Endodermal cell (in vitro differentiated cells): ENCODE measurements around the gene ADGRL3. TPM values are rescaled to one million over a fixed set of nuclear protein-coding genes. Genes with fewer than 3 reads are reported as not detected.

Source experiments
- DNase-seq: peaks from one replicate; pipeline ENCODE4 v3.0.0-alpha.2; 2017
- H3K27ac ChIP-seq: 2 replicates; pipeline ENCODE4 v1.5.1; 2013; ENCODE audit warnings: mild to moderate bottlenecking, low read depth, low read length, moderate library complexity
- H3K27me3 ChIP-seq: 2 replicates; pipeline ENCODE4 v1.6.1; 2013; ENCODE audit warnings: mild to moderate bottlenecking, low read length, moderate library complexity; ENCODE audit not compliant: insufficient read depth, control insufficient read depth, poor library complexity, severe bottlenecking
- H3K36me3 ChIP-seq: 2 replicates; pipeline ENCODE4 v1.7.0; 2013; ENCODE audit warnings: mild to moderate bottlenecking, low read length, moderate library complexity; ENCODE audit not compliant: control insufficient read depth, insufficient read depth
- H3K4me1 ChIP-seq: one replicate; pipeline ENCODE4 v1.7.0; 2013; ENCODE audit warnings: low read length; ENCODE audit not compliant: control insufficient read depth, insufficient read depth
- H3K4me3 ChIP-seq: 2 replicates; pipeline ENCODE4 v1.5.1; 2013; ENCODE audit warnings: mild to moderate bottlenecking, low read length, moderate library complexity
- H3K9ac ChIP-seq: 2 replicates; pipeline ENCODE4 v1.6.1; 2013; ENCODE audit warnings: mild to moderate bottlenecking, low read length, moderate library complexity; ENCODE audit not compliant: poor library complexity, severe bottlenecking; ENCODE audit errors: extremely low read depth
- H3K9me3 ChIP-seq: 2 replicates; pipeline ENCODE4 v1.6.1; 2013; ENCODE audit warnings: mild to moderate bottlenecking, low read length, moderate library complexity; ENCODE audit not compliant: control insufficient read depth
- H3K27ac Mint-ChIP-seq: 2 replicates; pipeline ENCODE4 v1.8.0; 2020; ENCODE audit warnings: mixed read lengths
- H3K27me3 Mint-ChIP-seq: 2 replicates; pipeline ENCODE4 v1.8.0; 2021; ENCODE audit warnings: mild to moderate bottlenecking, mixed read lengths; ENCODE audit not compliant: insufficient read depth
- H3K36me3 Mint-ChIP-seq: 2 replicates; pipeline ENCODE4 v1.8.0; 2020; ENCODE audit warnings: low read depth, mixed read lengths
- H3K4me1 Mint-ChIP-seq: 2 replicates; pipeline ENCODE4 v1.8.0; 2020; ENCODE audit warnings: mixed read lengths
- H3K4me3 Mint-ChIP-seq: 2 replicates; pipeline ENCODE4 v1.8.0; 2020; ENCODE audit warnings: mild to moderate bottlenecking, moderate library complexity, mixed read lengths
- H3K9me3 Mint-ChIP-seq: 2 replicates; pipeline ENCODE4 v1.8.0; 2020; ENCODE audit warnings: mild to moderate bottlenecking, mixed read lengths
- WGBS, 2 experiments: methylation state at CpG; one replicate each; pipeline versions ENCODE4 v1.1.5 to v1.1.7; 2013; ENCODE audit warnings: missing lambda C conversion rate in 2 of 2, mixed read lengths in 1 of 2; ENCODE audit not compliant: insufficient coverage in 1 of 2, insufficient read length in 1 of 2; 5-methylcytosine and 5-hydroxymethylcytosine counted together
- total RNA-seq, 2 donors: library from RNA; stranded (reverse); fragmentation: NEBNext Ultra II Directional in 1 of 2; extraction: Animal tissue kit (Norgen Biotek cat#: 25700) in 1 of 2; gene quantifications; 2 replicates in 1 of 2; 3 replicates in 1 of 2; pipeline ENCODE4 v1.2.1, GENCODE V29; 2021
- TF ChIP-seq, protein P1 (sequence below): fragments of 200-600 bp; sonication (generic); conservative IDR thresholded peaks from 2 replicates; pipeline ENCODE4 v1.5.0; 2021; ENCODE audit warnings: antibody characterized with exemption, mild to moderate bottlenecking

ADGRL3 gene
- total RNA-seq, 2 donors from 2014 or later = 9.9 to 10.3 TPM

DNA sequence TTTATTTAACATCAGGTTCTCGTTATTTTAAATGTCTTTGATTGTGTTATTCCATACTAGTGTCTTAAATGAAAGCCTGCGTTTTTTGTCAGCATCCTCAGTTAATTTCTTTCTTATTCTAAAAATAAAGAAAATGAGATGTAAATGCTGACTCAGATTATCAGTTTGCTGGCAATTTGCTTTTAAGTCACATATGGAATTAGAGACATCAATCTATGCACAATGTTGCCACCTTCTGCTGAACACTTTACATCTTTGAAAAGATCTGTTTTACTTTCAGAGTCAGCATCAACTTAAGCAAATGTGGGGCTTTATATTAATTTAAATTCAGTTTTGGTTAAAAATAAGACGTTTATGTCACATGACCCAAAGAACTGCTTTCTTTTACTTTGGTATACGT, 99.2 kb downstream of the ADGRL3 start:
- Histone ChIP-seq H3K27ac (no peak overlapping the region), H3K9me3 (no peaks in the 10 kb centered on the region), H3K9ac (no peak overlapping the region), H3K4me1 (peaks cover 4% of the 10 kb centered on the region), H3K27me3 (no peaks in the 10 kb centered on the region), H3K36me3 (no peaks in the 10 kb centered on the region), H3K4me3 (no peak overlapping the region)
- Mint-ChIP-seq H3K36me3 (no peaks in the 10 kb centered on the region), H3K9me3 (no peaks in the 10 kb centered on the region), H3K4me3 (no peak overlapping the region), H3K27me3 (no peaks in the 10 kb centered on the region), H3K27ac (no peak overlapping the region), H3K4me1 (peaks cover 27% of the 10 kb centered on the region)
- DNase-seq = no peak
- 63 to 78% methylated on average over 2 to 3 of the region's 4 CpGs for WGBS, 2 experiments
- TF ChIP-seq, protein P1, sequence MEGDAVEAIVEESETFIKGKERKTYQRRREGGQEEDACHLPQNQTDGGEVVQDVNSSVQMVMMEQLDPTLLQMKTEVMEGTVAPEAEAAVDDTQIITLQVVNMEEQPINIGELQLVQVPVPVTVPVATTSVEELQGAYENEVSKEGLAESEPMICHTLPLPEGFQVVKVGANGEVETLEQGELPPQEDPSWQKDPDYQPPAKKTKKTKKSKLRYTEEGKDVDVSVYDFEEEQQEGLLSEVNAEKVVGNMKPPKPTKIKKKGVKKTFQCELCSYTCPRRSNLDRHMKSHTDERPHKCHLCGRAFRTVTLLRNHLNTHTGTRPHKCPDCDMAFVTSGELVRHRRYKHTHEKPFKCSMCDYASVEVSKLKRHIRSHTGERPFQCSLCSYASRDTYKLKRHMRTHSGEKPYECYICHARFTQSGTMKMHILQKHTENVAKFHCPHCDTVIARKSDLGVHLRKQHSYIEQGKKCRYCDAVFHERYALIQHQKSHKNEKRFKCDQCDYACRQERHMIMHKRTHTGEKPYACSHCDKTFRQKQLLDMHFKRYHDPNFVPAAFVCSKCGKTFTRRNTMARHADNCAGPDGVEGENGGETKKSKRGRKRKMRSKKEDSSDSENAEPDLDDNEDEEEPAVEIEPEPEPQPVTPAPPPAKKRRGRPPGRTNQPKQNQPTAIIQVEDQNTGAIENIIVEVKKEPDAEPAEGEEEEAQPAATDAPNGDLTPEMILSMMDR = no peak

DNA sequence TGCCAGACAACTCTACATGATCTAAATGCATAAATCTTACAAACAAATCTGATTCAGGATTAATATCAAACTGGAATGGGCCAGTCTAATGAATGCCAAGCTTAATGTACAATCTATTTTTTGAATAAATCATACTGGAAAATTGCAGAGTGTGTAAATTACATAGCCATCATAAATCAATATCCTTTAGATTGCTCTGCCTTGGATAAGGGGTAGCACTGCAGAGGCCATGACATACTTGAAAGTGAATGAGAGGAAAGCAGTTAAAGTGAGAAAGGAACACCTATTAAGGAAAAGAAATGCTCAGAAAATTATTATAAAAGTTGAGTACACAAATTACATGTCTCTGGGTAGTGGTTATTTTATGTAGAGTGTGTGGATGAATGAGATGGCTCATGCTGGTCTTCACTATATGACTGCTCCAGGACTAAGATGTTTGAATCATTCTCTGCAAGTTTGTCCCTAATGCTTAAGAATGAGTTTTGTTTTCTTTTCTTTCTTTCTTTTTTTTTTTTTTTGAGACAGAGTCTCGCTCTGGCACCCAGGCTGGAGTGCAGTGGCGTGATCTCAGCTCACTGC, 100.2 kb downstream of the ADGRL3 start:
- Mint-ChIP-seq H3K9me3 (no peaks in the 10 kb centered on the region), H3K4me3 (no peak overlapping the region), H3K4me1 (peaks cover 31% of the 10 kb centered on the region), H3K27me3 (no peaks in the 10 kb centered on the region), H3K36me3 (no peaks in the 10 kb centered on the region), H3K27ac (no peak overlapping the region)
- no peak for DNase-seq
- Histone ChIP-seq H3K27ac (no peak overlapping the region), H3K27me3 (no peaks in the 10 kb centered on the region), H3K4me1 (peaks cover 4% of the 10 kb centered on the region), H3K4me3 (no peak overlapping the region), H3K36me3 (no peaks in the 10 kb centered on the region), H3K9me3 (no peaks in the 10 kb centered on the region), H3K9ac (no peak overlapping the region)
- TF ChIP-seq, protein P1 = no peak
- 100% methylated on average over 2 of the region's 2 CpGs; no CpG with 5 or more reads in 1 of the 2 experiments for WGBS, 2 experiments

GRCh38 chr4:61301271-61301670, 101.1 kb downstream of the ADGRL3 start:
- H3K9ac ChIP-seq = no peak overlapping the region
- WGBS, 2 experiments = 56 to 90% methylated on average over 1 to 3 of the region's 3 CpGs

More at GRCh38 chr4:61301271-61301670, 101.1 kb downstream of the ADGRL3 start:
- Histone ChIP-seq H3K9me3 (peaks cover 3% of the 10 kb centered on the region), H3K27me3 (no peaks in the 10 kb centered on the region), H3K27ac (no peak overlapping the region), H3K4me1 (peaks cover 4% of the 10 kb centered on the region), H3K36me3 (no peaks in the 10 kb centered on the region), H3K4me3 (no peak overlapping the region)
- Mint-ChIP-seq H3K27ac (no peak overlapping the region), H3K4me1 (peaks cover 25% of the 10 kb centered on the region), H3K9me3 (no peaks in the 10 kb centered on the region), H3K4me3 (no peak overlapping the region), H3K36me3 (no peaks in the 10 kb centered on the region), H3K27me3 (no peaks in the 10 kb centered on the region)
- TF ChIP-seq, protein P1 = no peak
- DNase-seq = no peak
